WERI-Rb-1 (cell line): ENCODE data around the gene EPN1.

Experiments
- DNase-seq: peaks from one replicate; pipeline ENCODE4 v3.0.0-alpha.2; 2020
- H3K27ac ChIP-seq: fragments of 250-450 bp; sonication (Bioruptor Pico); 2 replicates; pipeline ENCODE4 v1.5.1; 2020; ENCODE audit warnings: mild to moderate bottlenecking, moderate library complexity
- H3K27me3 ChIP-seq: fragments of 250-450 bp; sonication (Bioruptor Pico); 2 replicates; pipeline ENCODE4 v1.5.1; 2021; ENCODE audit warnings: mild to moderate bottlenecking, low read depth, moderate library complexity; ENCODE audit not compliant: insufficient read depth, severe bottlenecking
- H3K36me3 ChIP-seq: fragments of 250-450 bp; sonication (Bioruptor Pico); 2 replicates; pipeline ENCODE4 v1.5.1; 2020; ENCODE audit warnings: mild to moderate bottlenecking, moderate library complexity
- H3K4me3 ChIP-seq: 2 replicates; pipeline ENCODE4 v1.5.1; 2011; ENCODE audit warnings: low read depth, mild to moderate bottlenecking, control low read depth, low read length
- H3K9me3 ChIP-seq: fragments of 250-450 bp; sonication (Bioruptor Pico); 2 replicates; pipeline ENCODE4 v1.5.1; 2021; ENCODE audit warnings: mild to moderate bottlenecking, moderate library complexity; ENCODE audit not compliant: severe bottlenecking
- CTCF ChIP-seq: IDR thresholded peaks from 2 replicates; pipeline ENCODE4 v1.5.1; 2011; ENCODE audit warnings: low read depth, mild to moderate bottlenecking, control low read depth, inconsistent platforms, low read length

Gene EPN1

DNA sequence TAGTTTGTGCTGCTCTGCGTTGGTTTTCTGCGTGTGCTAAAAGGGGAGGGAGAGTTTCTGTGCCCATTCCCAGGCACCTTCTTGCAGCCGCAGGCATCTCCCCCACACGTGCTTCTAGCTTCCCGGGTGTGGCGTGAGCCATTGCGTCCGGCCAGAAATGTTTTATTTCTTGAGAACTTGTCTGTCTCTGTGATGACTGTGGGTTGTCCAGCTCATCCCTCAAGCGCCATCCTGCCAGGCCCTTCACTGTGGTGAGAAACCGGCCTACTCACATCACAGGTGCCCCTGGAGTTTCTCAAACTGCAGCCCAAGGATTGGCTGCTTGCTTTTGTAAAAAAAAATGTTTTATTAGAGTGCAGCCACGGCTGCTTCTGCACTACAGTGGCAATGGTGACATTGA, 24.2 kb downstream of the EPN1 start:
- H3K4me3 ChIP-seq = no peak overlapping the region
- H3K27ac ChIP-seq = no peak overlapping the region
- no peak for DNase-seq
- peaks cover 26% of the 10 kb centered on the region for H3K36me3 ChIP-seq
- H3K27me3 ChIP-seq = no peaks in the 10 kb centered on the region
- H3K9me3 ChIP-seq = no peaks in the 10 kb centered on the region
- no peak for TF ChIP-seq CTCF

- Histone ChIP-seq H3K27me3 (no peaks in the 10 kb centered on the region), H3K9me3 (no peaks in the 10 kb centered on the region), H3K36me3 (peaks cover 19% of the 10 kb centered on the region), H3K4me3 (no peak overlapping the region), H3K27ac (no peak overlapping the region)
- no peak for TF ChIP-seq CTCF
- no peak for DNase-seq
Measured at GRCh38 chr19:55700813-55701212, 25.8 kb downstream of the EPN1 start.

GRCh38 chr19:55702131-55702627, 27.2 kb downstream of the EPN1 start:
- TF ChIP-seq CTCF = no peak
- peaks cover 7% of the 10 kb centered on the region for H3K36me3 ChIP-seq

GRCh38 chr19:55703790-55704215, 28.8 kb downstream of the EPN1 start:
- Histone ChIP-seq H3K36me3 (peaks cover 7% of the 10 kb centered on the region), H3K27ac (no peak overlapping the region), H3K9me3 (no peaks in the 10 kb centered on the region), H3K27me3 (peaks cover 2% of the 10 kb centered on the region), H3K4me3 (no peak overlapping the region)
- no peak for DNase-seq
- peak; percentile 58 for TF ChIP-seq CTCF

More at GRCh38 chr19:55702131-55702627, 27.2 kb downstream of the EPN1 start:
- Histone ChIP-seq H3K27me3 (peaks cover 2% of the 10 kb centered on the region), H3K4me3 (no peak overlapping the region), H3K27ac (no peak overlapping the region), H3K9me3 (no peaks in the 10 kb centered on the region)
- no peak for DNase-seq

- peaks cover 6% of the 10 kb centered on the region for H3K27me3 ChIP-seq
- no peak for DNase-seq
- H3K27ac ChIP-seq = no peak overlapping the region
- no peak for TF ChIP-seq CTCF
- H3K9me3 ChIP-seq = no peaks in the 10 kb centered on the region
- H3K36me3 ChIP-seq = peaks cover 7% of the 10 kb centered on the region
- H3K4me3 ChIP-seq = no peak overlapping the region
Measured at GRCh38 chr19:55704494-55705245, 29.6 kb downstream of the EPN1 start.
